NCI-H146 treated with DMSO at 0.1 percent for 48 hours (cell line): ENCODE data around the gene PDE3B.
"Not testable (repeated sequence)": the region's sequence is repeated elsewhere in the genome, so short reads cannot be mapped to it uniquely, and the experiment has no call there.

ENCODE experiments used
- DNase-seq: peaks from one replicate; lab custom pipeline; 2025; ENCODE audit not compliant: unreplicated experiment; lab: John Stamatoyannopoulos, UW

Gene PDE3B

GRCh38 chr11:14638561-14638960, 5.0 kb upstream of the PDE3B start:
- DNase-seq: no peak

GRCh38 chr11:14641801-14642200, 1.8 kb upstream of the PDE3B start:
- DNase-seq: no peak

GRCh38 chr11:14642453-14642852, 1.2 kb upstream of the PDE3B start:
- DNase-seq: no peak

- no peak for DNase-seq
These were observed 519 bp upstream of the PDE3B start for GRCh38 chr11:14642873-14643696.

- peak; percentile 27 for DNase-seq
These were observed 816 bp downstream of the PDE3B start for GRCh38 chr11:14644226-14645014.

DNA sequence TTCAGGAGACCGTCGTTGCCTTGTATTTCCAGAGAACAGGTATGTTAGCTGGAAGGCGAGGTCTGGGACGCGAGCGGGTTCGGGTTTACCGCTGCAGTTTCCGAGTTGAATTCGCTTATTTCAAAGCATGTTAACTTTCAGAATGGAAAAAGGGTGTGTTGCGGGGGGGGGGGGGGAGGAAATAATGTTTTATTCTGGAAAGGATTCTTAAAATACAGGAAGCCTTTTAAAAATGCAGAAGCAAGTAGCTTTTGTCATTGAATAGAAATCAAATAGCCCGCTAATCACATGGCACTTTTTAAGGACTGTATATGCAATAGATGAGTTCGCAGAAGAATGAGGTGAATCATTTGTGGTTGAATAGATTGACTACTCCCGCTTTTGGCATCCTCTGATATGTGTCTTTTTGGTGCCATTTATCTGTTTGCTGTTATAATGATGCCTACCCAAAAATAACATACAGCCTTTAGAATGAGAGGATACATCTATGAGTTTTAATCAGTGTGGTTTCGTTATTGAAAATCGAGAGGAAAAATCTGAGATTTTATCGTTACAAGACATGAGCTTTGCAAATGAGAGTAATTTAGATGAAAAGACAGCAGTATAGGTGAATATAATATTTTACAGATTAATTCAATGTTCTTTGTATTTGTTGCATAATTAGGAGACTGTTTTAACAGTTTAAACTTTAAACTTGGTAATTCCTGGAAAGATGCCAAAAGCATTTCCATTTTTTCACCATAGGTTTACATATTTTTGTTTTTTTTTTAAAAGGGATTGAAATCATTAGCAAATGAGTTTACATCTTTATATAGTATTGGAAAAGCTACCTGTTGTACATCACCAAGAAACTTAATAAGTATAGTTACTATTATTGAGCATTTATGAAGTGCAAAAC, 1.7 kb downstream of the PDE3B start:
- no peak for DNase-seq

DNA sequence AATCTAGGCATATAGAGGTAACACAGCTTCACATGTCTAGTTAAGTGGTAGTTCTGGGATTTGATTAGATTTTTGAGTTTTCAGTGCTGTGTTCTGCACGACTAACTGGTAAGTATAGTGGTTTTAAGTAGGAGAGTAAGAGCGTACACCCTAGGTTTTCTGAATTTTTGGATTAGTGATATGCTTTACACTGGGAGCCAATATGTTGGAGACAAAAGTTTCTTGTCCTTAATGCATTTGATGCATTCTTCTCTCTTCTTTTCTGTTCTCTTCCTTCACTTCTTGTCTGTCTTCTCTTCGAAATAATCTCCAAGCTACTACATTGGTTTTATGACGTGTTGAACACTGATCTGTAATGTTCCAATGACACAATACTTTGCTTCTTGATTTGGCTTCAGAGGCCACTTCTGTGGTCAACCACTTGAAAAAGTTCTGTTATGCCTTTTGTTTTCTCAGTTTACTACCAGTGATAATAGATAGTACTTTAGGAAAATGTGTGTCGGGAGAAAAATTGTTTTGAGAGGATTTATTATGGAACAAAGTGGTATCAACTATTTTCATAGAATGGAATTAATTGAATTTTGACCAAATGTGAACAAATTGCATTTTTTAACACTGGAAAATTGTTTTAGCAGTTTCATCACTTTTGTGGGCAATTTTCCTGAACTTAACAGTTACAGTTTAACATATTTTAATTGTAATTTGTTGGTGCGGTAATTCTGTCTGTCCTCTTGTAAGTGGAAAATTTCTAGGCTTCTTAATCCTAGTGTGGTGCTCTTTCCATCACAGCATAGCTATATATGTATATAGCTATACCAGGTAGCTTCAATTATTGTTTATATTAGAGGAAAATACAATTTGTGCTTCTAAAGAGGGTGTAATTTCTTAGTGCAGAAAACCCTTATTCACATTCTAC, 2.6 kb downstream of the PDE3B start:
- no peak for DNase-seq

GRCh38 chr11:14650064-14650463, 6.5 kb downstream of the PDE3B start:
- no peak for DNase-seq

DNA sequence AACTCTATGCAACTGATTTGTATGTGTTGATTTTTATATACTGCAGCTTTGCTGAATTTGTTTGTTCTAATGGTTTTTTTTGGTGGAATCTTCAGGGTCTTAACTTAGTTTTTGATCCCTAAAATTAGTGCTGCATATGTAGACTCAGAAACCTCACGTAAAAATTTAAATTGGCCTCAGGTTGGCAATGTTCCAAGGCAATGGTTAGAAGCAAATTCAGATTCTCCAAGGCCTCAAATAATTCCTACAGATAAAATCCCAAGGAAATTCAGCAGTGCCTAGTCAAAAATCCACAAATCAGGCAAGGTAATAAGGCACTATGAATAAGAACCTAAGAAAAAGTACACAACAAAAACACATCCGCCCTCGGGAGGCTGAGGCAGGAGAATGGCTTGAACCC, 9.5 kb downstream of the PDE3B start:
- DNase-seq: no peak

DNA sequence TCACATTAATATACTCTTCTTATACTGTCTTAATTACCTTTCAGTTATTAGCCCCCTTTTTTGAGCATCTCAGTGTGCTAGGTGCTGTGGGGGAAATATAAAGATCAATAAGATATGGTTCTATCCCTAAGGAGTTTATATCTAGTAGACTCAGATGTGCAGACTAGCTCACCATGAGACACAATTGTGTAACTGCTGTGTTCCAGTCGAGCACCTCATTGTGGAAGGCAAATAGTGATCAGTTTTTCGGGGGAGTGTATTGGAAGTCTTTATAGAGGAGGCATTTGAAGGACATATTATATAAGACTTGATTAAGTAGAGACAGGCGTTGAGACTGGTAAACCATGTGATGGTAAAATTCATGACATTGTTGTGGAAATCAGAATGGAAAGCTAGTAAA, 11.8 kb downstream of the PDE3B start:
- DNase-seq: no peak

DNA sequence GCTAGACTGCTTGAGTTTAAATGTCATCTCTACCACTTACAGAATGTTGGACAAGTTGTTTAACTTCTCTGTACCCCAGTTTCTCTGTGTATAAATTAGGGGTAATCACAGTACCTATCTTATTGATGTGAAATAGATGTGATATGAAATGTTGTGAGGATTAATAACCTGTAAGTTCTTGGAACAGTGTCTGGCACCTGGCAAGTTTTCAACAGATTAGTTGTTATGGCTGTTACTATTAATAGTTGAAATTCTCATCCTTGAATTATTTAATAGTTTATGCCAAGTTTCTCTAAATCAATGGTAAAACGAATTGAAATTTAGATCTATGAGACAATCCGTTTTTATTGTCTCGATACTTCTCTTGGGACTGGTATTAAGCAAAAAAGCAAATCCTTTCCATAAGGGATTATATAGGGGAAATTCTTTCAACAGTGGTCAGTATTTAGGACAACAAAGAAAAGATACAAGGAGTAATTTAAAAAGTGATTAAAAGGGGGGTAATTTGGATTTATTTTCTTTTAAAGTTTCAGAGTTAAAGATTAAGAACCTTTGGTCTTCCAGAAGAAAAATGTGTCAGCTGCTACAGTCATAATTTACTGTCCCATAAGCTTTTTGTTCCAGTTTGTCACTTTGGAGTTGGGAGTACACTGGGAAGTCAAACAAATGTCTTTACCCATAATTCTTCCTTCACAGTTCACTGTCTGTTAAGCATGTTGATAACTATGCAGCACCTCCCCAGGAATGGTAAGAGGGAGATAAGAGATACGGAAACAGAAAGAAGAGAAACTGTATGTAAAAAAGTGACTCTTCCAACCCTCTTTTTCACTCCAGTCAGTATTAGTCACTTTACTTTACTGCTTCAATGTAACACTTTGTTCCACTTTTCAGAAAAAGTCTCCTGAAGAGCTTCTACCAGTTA, 13.2 kb downstream of the PDE3B start:
- DNase-seq: no peak

DNA sequence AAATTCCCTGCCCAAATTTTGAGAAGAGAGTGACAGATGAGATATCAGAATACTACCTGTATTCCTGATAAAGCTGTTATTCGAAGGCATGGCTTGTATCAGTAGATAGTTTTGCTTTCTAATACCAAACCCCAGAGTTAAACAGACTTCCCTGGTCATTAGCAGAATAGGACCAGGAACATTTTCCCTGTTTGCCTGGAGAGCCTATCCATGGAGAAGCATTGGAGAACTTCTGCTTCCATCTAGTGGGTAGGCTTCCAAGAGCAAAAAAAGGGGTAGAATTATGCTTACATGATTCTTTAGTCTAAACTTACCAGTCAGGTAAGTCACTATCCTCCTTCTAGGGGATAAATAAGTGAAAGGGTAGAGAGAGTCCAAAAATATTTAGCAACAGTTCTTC, 14.2 kb downstream of the PDE3B start:
- no peak for DNase-seq

DNA sequence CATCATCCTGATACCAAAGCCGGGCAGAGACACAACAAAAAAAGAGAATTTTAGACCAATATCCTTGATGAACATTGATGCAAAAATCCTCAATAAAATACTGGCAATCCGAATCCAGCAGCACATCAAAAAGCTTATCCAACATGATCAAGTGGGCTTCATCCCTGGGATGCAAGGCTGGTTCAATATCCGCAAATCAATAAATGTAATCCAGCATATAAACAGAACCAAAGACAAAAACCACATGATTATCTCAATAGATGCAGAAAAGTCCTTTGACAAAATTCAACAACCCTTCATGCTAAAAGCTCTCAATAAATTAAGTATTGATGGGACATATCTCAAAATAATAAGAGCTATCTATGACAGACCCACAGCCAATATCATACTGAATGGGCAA, 21.3 kb downstream of the PDE3B start:
- not testable (repeated sequence) for DNase-seq

DNA sequence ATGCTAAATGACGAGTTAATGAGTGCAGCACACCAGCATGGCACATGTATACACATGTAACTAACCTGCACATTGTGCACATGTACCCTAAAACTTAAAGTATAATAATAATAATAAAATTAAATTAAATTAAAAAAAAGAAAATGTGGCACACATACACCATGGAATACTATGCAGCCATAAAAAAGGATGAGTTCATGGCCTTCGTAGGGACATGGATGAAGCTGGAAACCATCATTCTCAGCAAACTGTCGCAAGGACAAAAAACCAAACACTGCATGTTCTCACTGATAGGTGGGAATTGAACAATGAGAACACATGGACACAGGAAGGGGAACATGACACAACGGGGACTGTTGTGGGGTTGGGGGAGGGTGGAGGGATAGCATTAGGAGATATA, 23.7 kb downstream of the PDE3B start:
- DNase-seq: not testable (repeated sequence)

DNA sequence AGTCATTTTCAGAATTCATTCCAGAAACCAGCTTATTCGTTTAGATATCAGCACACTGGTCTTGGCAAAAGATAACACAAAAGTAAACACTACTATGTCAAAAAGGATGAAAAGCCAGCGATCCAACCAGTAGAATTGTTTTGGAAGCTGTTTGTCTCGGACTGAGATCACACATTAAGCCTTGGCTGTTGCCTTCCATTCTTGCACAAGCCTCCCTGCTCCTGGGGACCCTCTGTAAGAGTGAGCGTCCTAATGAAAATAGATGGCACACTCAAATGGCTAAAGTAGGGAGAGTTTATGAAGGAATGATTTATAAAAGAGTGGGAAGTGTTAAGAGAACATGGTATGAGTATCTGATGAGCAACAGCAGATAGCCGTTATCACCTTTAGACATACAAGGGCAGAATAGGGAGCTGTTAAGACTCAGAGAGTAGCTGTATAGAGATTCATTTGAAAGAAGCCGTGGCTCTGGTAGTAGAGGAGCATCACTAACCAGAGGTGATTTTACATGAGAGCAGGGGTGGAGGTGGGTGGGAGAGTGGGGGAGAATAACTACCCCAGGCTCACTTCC, 25.2 kb downstream of the PDE3B start:
- no peak for DNase-seq

DNA sequence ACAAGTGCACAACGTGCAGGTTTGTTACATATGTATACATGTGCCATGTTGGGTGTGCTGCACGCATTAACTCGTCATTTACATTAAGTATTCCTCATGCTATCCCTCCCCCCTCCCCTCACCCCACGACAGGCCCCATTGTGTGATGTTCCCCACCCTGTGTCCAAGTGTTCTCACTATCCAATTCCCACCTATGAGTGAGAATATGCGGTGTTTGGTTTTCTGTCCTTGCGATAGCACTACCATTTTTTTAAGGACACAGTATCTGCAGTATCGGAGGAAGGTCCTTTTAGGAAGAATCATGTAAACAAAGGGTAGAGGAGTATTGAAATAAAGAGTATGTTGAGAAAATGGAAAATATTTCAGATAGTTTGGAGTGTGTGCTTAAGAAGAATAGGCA, 25.9 kb downstream of the PDE3B start:
- no peak for DNase-seq

- DNase-seq: no peak
These were observed 26.4 kb downstream of the PDE3B start for GRCh38 chr11:14669958-14670357.

DNA sequence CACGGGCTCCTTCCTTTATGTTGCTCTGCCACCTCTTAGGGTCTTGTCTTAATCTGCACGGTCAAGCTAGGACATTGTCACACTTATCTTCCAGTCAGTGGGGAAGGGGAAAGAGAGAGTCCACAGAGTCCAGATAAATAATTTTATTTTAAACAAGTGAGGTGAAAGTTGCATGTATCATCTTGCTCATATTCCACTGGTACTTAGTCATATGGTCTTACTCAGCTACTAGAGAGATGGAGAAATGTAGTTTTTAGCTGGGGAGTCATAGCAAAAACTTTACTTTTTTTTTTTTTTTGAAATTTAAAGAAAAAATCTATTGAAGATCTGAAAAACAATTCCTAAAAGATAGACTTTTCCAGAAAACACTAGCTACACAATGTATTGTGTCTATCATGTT, 29.0 kb downstream of the PDE3B start:
- DNase-seq: no peak

DNA sequence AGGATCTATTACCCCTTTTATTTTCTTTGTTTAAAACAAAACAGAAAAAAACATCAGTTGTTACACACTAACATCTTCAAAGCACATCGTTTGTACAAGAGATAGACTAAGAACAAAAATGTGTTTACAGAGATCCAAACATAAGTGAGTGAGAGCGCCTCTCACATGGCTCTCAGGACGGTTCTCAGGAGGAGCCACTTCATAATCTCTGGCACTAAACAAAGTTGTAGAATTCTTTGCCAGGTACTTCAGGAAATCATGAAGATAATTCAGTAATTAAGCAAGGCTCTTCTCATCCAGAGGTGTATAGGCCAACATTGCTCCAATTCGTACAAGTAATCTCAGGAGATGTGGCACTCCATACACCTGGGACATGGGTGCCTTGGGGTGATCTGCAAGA, 29.8 kb downstream of the PDE3B start:
- no peak for DNase-seq
